SK-N-SH (cell line): ENCODE data around the gene BSPRY. TPM values are rescaled to one million over a fixed set of nuclear protein-coding genes. Genes with fewer than 3 reads are reported as not detected.

Source experiments
- CTCF ChIA-PET: fragments of 300-600, 350-600 bp; formaldehyde crosslinking; extraction: SDS; loops from one replicate; lab custom pipeline; 2021; lab: Yijun Ruan, JAX
- POLR2A ChIA-PET: fragments of 350-600 bp; sonication (Branson Sonifier 250); formaldehyde crosslinking; extraction: SDS; loops from one replicate; lab custom pipeline; 2020; ENCODE audit warnings: antibody characterized with exemption, inconsistent platforms; lab: Yijun Ruan, JAX
- DNase-seq: peaks from one replicate; pipeline ENCODE4 v3.0.0; 2012
- H2AFZ ChIP-seq: fragments of 200-600 bp; sonication (generic); 2 replicates; pipeline ENCODE4 v1.8.1; 2016; ENCODE audit warnings: antibody characterized with exemption, mild to moderate bottlenecking, low read depth
- H3F3A ChIP-seq: fragments of 200-600 bp; sonication (generic); replicated peaks from 2 replicates; pipeline ENCODE3; 2016; ENCODE audit warnings: antibody characterized with exemption, mild to moderate bottlenecking; ENCODE audit not compliant: insufficient read depth
- H3K27ac ChIP-seq, 2 experiments: fragments of 200-500 bp in 1 of 2; fragments of 200-600 bp in 1 of 2; sonication (Bioruptor generic) in 1 of 2; sonication (generic), shearing (Covaris generic) in 1 of 2; 2 replicates each; pipeline versions ENCODE4 v1.5.1 to v1.6.1; 2014 to 2016; ENCODE audit warnings: low read depth in 2 of 2, inconsistent platforms in 1 of 2, low read length in 1 of 2, mild to moderate bottlenecking in 1 of 2, mixed read lengths in 1 of 2
- H3K27me3 ChIP-seq: fragments of 200-600 bp; sonication (generic), shearing (Covaris generic); 2 replicates; pipeline ENCODE4 v1.6.1; 2016; ENCODE audit warnings: mixed run types; ENCODE audit not compliant: insufficient read depth
- H3K36me3 ChIP-seq, 2 experiments: fragments of 200-500 bp in 1 of 2; fragments of 200-600 bp in 1 of 2; sonication (Bioruptor generic) in 1 of 2; sonication (generic) in 1 of 2; replicated peaks in 1 of 2; 2 replicates each; pipeline versions ENCODE3 to v1.5.1; 2014 to 2016; ENCODE audit warnings: low read length in 1 of 2, mild to moderate bottlenecking in 1 of 2; ENCODE audit not compliant: insufficient read depth in 2 of 2, control insufficient read depth in 1 of 2
- H3K4me1 ChIP-seq, 2 experiments: fragments of 200-500 bp in 1 of 2; fragments of 200-600 bp in 1 of 2; sonication (Bioruptor generic) in 1 of 2; sonication (generic), shearing (Covaris generic) in 1 of 2; 2 replicates each; pipeline versions ENCODE4 v1.5.1 to v1.6.1; 2014 to 2016; ENCODE audit warnings: low read depth in 1 of 2, low read length in 1 of 2, mixed run types in 1 of 2; ENCODE audit not compliant: insufficient read depth in 2 of 2, control insufficient read depth in 1 of 2
- H3K4me2 ChIP-seq: fragments of 200-600 bp; sonication (generic), shearing (Covaris generic); 2 replicates; pipeline ENCODE4 v1.6.1; 2017; ENCODE audit warnings: mixed run types
- H3K4me3 ChIP-seq, 2 experiments: fragments of 200-500 bp in 1 of 2; fragments of 200-600 bp in 1 of 2; sonication (Bioruptor generic) in 1 of 2; sonication (generic), shearing (Covaris generic) in 1 of 2; 2 replicates each; pipeline versions ENCODE4 v1.5.1 to v1.8.1; 2014 to 2016; ENCODE audit warnings: low read depth in 2 of 2, inconsistent platforms in 1 of 2, low read length in 1 of 2, mild to moderate bottlenecking in 1 of 2, mixed read lengths in 1 of 2, moderate library complexity in 1 of 2
- H3K79me2 ChIP-seq: fragments of 200-600 bp; sonication (generic); 2 replicates; pipeline ENCODE4 v1.8.1; 2017; ENCODE audit warnings: mild to moderate bottlenecking; ENCODE audit not compliant: insufficient read depth
- H3K9ac ChIP-seq: fragments of 200-600 bp; sonication (generic); 2 replicates; pipeline ENCODE4 v1.6.1; 2017; ENCODE audit warnings: mixed run types
- H3K9me2 ChIP-seq: fragments of 200-600 bp; sonication (generic); 2 replicates; pipeline ENCODE4 v1.6.1; 2017; ENCODE audit warnings: mixed run types
- H3K9me3 ChIP-seq: fragments of 200-600 bp; sonication (generic); 2 replicates; pipeline ENCODE4 v1.6.1; 2017; ENCODE audit warnings: mixed run types, mild to moderate bottlenecking, moderate library complexity
- H4K20me1 ChIP-seq: fragments of 200-600 bp; sonication (generic); 2 replicates; pipeline ENCODE4 v1.6.1; 2017; ENCODE audit warnings: mild to moderate bottlenecking, mixed run types; ENCODE audit not compliant: insufficient read depth
- CTCF ChIP-seq: fragments of 200-600 bp; sonication (generic); IDR thresholded peaks from 2 replicates; pipeline ENCODE4 v1.6.1; 2017; ENCODE audit warnings: antibody characterized with exemption, mild to moderate bottlenecking, moderate library complexity
- EP300 ChIP-seq, 2 experiments: IDR thresholded peaks; 2 replicates each; pipeline versions ENCODE4 v1.4.0 to v1.6.1; 2012; ENCODE audit warnings: borderline replicate concordance in 1 of 2, low read depth in 1 of 2, low read length in 1 of 2
- FOSL2 ChIP-seq: IDR thresholded peaks from 2 replicates; pipeline ENCODE4 v1.4.0; 2012; ENCODE audit warnings: low read depth, mild to moderate bottlenecking, moderate library complexity, borderline replicate concordance
- FOXJ3 ChIP-seq: sonication (generic); formaldehyde crosslinking; IDR thresholded peaks from 2 replicates; pipeline ENCODE4 v1.5.1; 2020; ENCODE audit warnings: mild to moderate bottlenecking, missing genetic modification reagents
- IRF3 ChIP-seq: fragments of 150-350 bp; IDR thresholded peaks from 2 replicates; pipeline ENCODE4 v1.6.1; 2016; ENCODE audit warnings: mild to moderate bottlenecking, low read depth, low read length
- JUND ChIP-seq: IDR thresholded peaks from 2 replicates; pipeline ENCODE4 v1.4.0; 2012
- PBX3 ChIP-seq: IDR thresholded peaks from 2 replicates; pipeline ENCODE4; 2012
- RCOR1 ChIP-seq: fragments of 150-350 bp; IDR thresholded peaks from 2 replicates; pipeline ENCODE4 v1.6.1; 2017; ENCODE audit warnings: antibody characterized with exemption, low read length
- RXRA ChIP-seq: IDR thresholded peaks from 2 replicates; pipeline ENCODE4 v1.4.0; 2012; ENCODE audit warnings: low read depth, mild to moderate bottlenecking, borderline replicate concordance
- TAF1 ChIP-seq: IDR thresholded peaks from 2 replicates; pipeline ENCODE4 v1.6.1; 2012; ENCODE audit warnings: low read depth, mild to moderate bottlenecking, low read length, moderate library complexity, borderline replicate concordance
- USF1 ChIP-seq: IDR thresholded peaks from 2 replicates; pipeline ENCODE4 v1.4.0; 2012; ENCODE audit warnings: low read depth, borderline replicate concordance
- YY1 ChIP-seq: IDR thresholded peaks from 2 replicates; pipeline ENCODE4 v1.4.0; 2012; ENCODE audit warnings: low read depth, mild to moderate bottlenecking
- WGBS: methylation state at CpG from one replicate; pipeline ENCODE4 v1.1.6; 2017; ENCODE audit warnings: low lambda C conversion rate; 5-methylcytosine and 5-hydroxymethylcytosine counted together
- polyA plus RNA-seq, 3 experiments: library from polyadenylated mRNA; depleted of rRNA; stranded (reverse); fragments of >200 nt; gene quantifications; 2 replicates each; pipeline ENCODE4 v1.2.3, GENCODE V29; 2012

The BSPRY gene
- polyA plus RNA-seq, 1 of the 3 experiments (the other 2 are of a cell fraction), result not detected

GRCh38 chr9:113352411-113352810 lies 3.1 kb downstream of the BSPRY start:
- H3K4me2 ChIP-seq, result no peak overlapping the region
- WGBS, result 45% methylated on average over 1 of the region's 1 CpG
- H3K9me3 ChIP-seq, result no peaks in the 10 kb centered on the region
- no peak for TF ChIP-seq FOXJ3 (CRISPR knock-in tag)
- no peak for TF ChIP-seq YY1
- no peak for TF ChIP-seq IRF3
- TF ChIP-seq RXRA, result no peak
- TF ChIP-seq USF1, result no peak
- no peak for TF ChIP-seq RCOR1
- TF ChIP-seq FOSL2, result no peak
- no peak for TF ChIP-seq TAF1
- no peak for TF ChIP-seq EP300 (IDR thresholded peaks at IDR 0.05; ENCODE audit: borderline replicate concordance in 1 of 2, low read depth in 1 of 2, low read length in 1 of 2)
- no peak for TF ChIP-seq CTCF
- TF ChIP-seq JUND, result no peak
- no peak for TF ChIP-seq PBX3
- ChIA-PET POLR2A (no interaction called here), CTCF (interaction anchor here (1.6 kb wide), 1 partner anchor 24 kb away, joined by 3 read pairs; the partner anchor contains the start of gene HDHD3)
- peaks cover 0 to 9% of the 10 kb centered on the region in 2 experiments; a peak in 1 of 4 replicates for H3K4me1 ChIP-seq
- H3K27ac ChIP-seq, result no peak overlapping the region
- H3K27me3 ChIP-seq, result peaks cover 29% of the 10 kb centered on the region
- H3K9me2 ChIP-seq, result no peaks in the 10 kb centered on the region
- no peaks in the 10 kb centered on the region for H3F3A ChIP-seq
- H3K36me3 ChIP-seq, result no peaks in the 10 kb centered on the region
- H3K79me2 ChIP-seq, result no peaks in the 10 kb centered on the region
- H2AFZ ChIP-seq, result no peak overlapping the region
- no peak overlapping the region for H3K9ac ChIP-seq
- no peaks in the 10 kb centered on the region for H4K20me1 ChIP-seq
- H3K4me3 ChIP-seq, result no peak overlapping the region
- no peak for DNase-seq
